Measurements from ENCODE around the gene ILF3.

- no peak for TF ChIP-seq CTCF (IDR thresholded peaks at IDR 0.05)
- no peak for TF ChIP-seq POLR2A (IDR thresholded peaks at IDR 0.05)
These were observed 59.2 kb downstream of the ILF3 start for GRCh38 chr19:10713317-10713716.

Data from lower leg skin (tissue), 3 donors.